Endothelial cell of umbilical vein (primary cell): ENCODE results near the gene BABAM2. TPM values are rescaled to one million over a fixed set of nuclear protein-coding genes. Genes with fewer than 3 reads are reported as not detected.

Source experiments
- BruUV-seq: library from RNA; stranded (reverse); fragments of 400-500 nt; replicated peaks from 2 replicates; lab custom pipeline; 2021; lab: Mats Ljungman, UMichigan
- CTCF ChIA-PET: fragments of 300-600, 350-600 bp; sonication (Branson Sonifier 250); formaldehyde crosslinking; loops from one replicate; lab custom pipeline; 2021; ENCODE audit warnings: antibody characterized with exemption, inconsistent platforms; lab: Charles Lee
- POLR2A ChIA-PET: fragments of 300-600, 350-600 bp; sonication (Branson Sonifier 250); formaldehyde crosslinking; loops from one replicate; lab custom pipeline; 2021; ENCODE audit warnings: antibody characterized with exemption, inconsistent platforms; lab: Charles Lee
- DNase-seq: peaks from one replicate; pipeline ENCODE4 v3.0.0-alpha.2; 2011; ENCODE audit warnings: low read depth, low spot score
- FAIRE-seq: peaks from 2 replicates; lab custom pipeline; 2011; peaks lifted over from hg19 to GRCh38; lab: Jason Lieb, UNC
- H2AFZ ChIP-seq: 2 replicates; pipeline ENCODE4 v1.6.0; 2012; ENCODE audit warnings: low read depth, low read length, control low read depth, inconsistent platforms
- H3K27ac ChIP-seq: 2 replicates; pipeline ENCODE4 v1.5.1; 2011; ENCODE audit warnings: low read depth, mild to moderate bottlenecking, control low read depth, low read length, moderate library complexity; ENCODE audit not compliant: insufficient read depth
- H3K27me3 ChIP-seq, 2 experiments: 2 replicates each; pipeline versions ENCODE4 v1.6.0 to v1.6.1; 2011; ENCODE audit warnings: low read length in 2 of 2, mixed read lengths in 1 of 2; ENCODE audit not compliant: control insufficient read depth in 2 of 2, insufficient read depth in 2 of 2
- H3K36me3 ChIP-seq, 2 experiments: 2 replicates in 1 of 2; 3 replicates in 1 of 2; pipeline ENCODE4 v1.5.1; 2011; ENCODE audit warnings: low read length in 2 of 2, mild to moderate bottlenecking in 1 of 2, moderate library complexity in 1 of 2; ENCODE audit not compliant: control insufficient read depth in 2 of 2, insufficient read depth in 2 of 2; ENCODE audit errors: extremely low read depth in 1 of 2
- H3K4me1 ChIP-seq: 3 replicates; pipeline ENCODE4 v1.5.1; 2011; ENCODE audit warnings: mild to moderate bottlenecking, low read length; ENCODE audit not compliant: control insufficient read depth, insufficient read depth; ENCODE audit errors: extremely low read depth
- H3K4me2 ChIP-seq: 2 replicates; pipeline ENCODE4 v1.6.1; 2011; ENCODE audit warnings: low read length, control low read depth, mixed read lengths; ENCODE audit not compliant: insufficient read depth
- H3K4me3 ChIP-seq, 3 experiments: fragments of 200-600 bp in 1 of 3; sonication (generic), shearing (Covaris generic) in 1 of 3; replicated peaks in 1 of 3; 2 replicates each; pipeline ENCODE4 v1.5.1; 2011 to 2016; ENCODE audit warnings: control low read depth in 3 of 3, low read length in 3 of 3, mild to moderate bottlenecking in 2 of 3, inconsistent platforms in 1 of 3, low read depth in 1 of 3, moderate library complexity in 1 of 3; ENCODE audit not compliant: insufficient read depth in 1 of 3
- H3K79me2 ChIP-seq: 2 replicates; pipeline ENCODE4 v1.6.0; 2012; ENCODE audit warnings: low read length, inconsistent platforms; ENCODE audit not compliant: control insufficient read depth, insufficient read depth
- H3K9ac ChIP-seq: replicated peaks from 2 replicates; pipeline ENCODE3; 2011; ENCODE audit warnings: low read length, control low read depth; ENCODE audit not compliant: insufficient read depth; ENCODE audit errors: extremely low read depth
- H3K9me1 ChIP-seq: replicated peaks from 3 replicates; pipeline ENCODE4 v1.6.0; 2011; ENCODE audit warnings: mild to moderate bottlenecking, low read length; ENCODE audit not compliant: control insufficient read depth, insufficient read depth; ENCODE audit errors: extremely low read depth
- H3K9me3 ChIP-seq: replicated peaks from 2 replicates; pipeline ENCODE4 v1.5.1; 2012; ENCODE audit warnings: low read length, inconsistent platforms; ENCODE audit not compliant: control insufficient read depth, insufficient read depth
- H4K20me1 ChIP-seq: replicated peaks from 2 replicates; pipeline ENCODE3; 2011; ENCODE audit warnings: mild to moderate bottlenecking, low read length; ENCODE audit not compliant: control insufficient read depth, insufficient read depth; ENCODE audit errors: extremely low read depth
- EZH2 ChIP-seq: IDR thresholded peaks from 2 replicates; pipeline ENCODE4 v1.6.1; 2012; ENCODE audit warnings: borderline replicate concordance, low read depth, mild to moderate bottlenecking, moderate library complexity, low read length, inconsistent platforms; ENCODE audit not compliant: severe bottlenecking
- FOS ChIP-seq: IDR thresholded peaks from 2 replicates; pipeline ENCODE4 v1.6.1; 2011; ENCODE audit warnings: mild to moderate bottlenecking, low read length, moderate library complexity, borderline replicate concordance; ENCODE audit not compliant: insufficient read depth
- GATA2 ChIP-seq: IDR thresholded peaks from 2 replicates; pipeline ENCODE4 v1.7.0; 2011; ENCODE audit warnings: low read depth, mild to moderate bottlenecking, moderate library complexity, mixed read lengths, low read length; ENCODE audit not compliant: insufficient read length, insufficient read depth
- JUN ChIP-seq: IDR thresholded peaks from 2 replicates; pipeline ENCODE4 v1.6.1; 2011; ENCODE audit warnings: borderline replicate concordance, low read depth; ENCODE audit not compliant: insufficient read length, insufficient read depth
- MYC ChIP-seq: IDR thresholded peaks from one replicate; pipeline ENCODE4 v1.6.1; 2011; ENCODE audit warnings: mild to moderate bottlenecking, low read depth, low read length
- POLR2A ChIP-seq: IDR thresholded peaks from 2 replicates; pipeline ENCODE4 v1.6.1; 2012; ENCODE audit warnings: low read depth, mild to moderate bottlenecking, control low read depth, low read length
- POLR2AphosphoS5 ChIP-seq: IDR thresholded peaks from 2 replicates; pipeline ENCODE4 v1.6.1; 2012; ENCODE audit warnings: low read depth, mild to moderate bottlenecking, control low read depth, low read length, moderate library complexity; ENCODE audit not compliant: insufficient read depth
- dilution Hi-C: fragments of 300-500 bp; cut with MboI; formaldehyde crosslinking; loops from one replicate; pipeline ENCODE4 v1.15.0; 2019; ENCODE audit warnings: low sequenced_read_pairs; ENCODE audit not compliant: extremely low pct_ligation_motif_present
- intact Hi-C: fragments of 100-400 bp; cut with micrococcal nuclease; formaldehyde crosslinking; loops from one replicate; pipeline ENCODE4 v1.10.0; 2022
- polyA plus RNA-seq, 4 experiments: library from polyadenylated mRNA; depleted of rRNA in 3 of 4; stranded (reverse) in 3 of 4; unstranded in 1 of 4; fragments of >200 nt; gene quantifications; 2 replicates each; pipeline versions ENCODE4 v1.2.1 to v1.2.3, GENCODE V29; 2011 to 2012; ENCODE audit warnings: missing spikeins in 1 of 4
- total RNA-seq: library from RNA; stranded (reverse); gene quantifications from 2 replicates; pipeline ENCODE4 v1.2.3, GENCODE V29; 2021
- TF ChIP-seq, protein P1 (sequence below): IDR thresholded peaks from 2 replicates; pipeline ENCODE4 v1.6.1; 2011; ENCODE audit not compliant: insufficient read depth, insufficient read length
- TF ChIP-seq, protein P2 (sequence below), 2 donors: IDR thresholded peaks; 1 replicate in 1 of 2; 2 replicates in 1 of 2; pipeline ENCODE4 v1.5.1; 2011; ENCODE audit warnings: low read length in 2 of 2, mild to moderate bottlenecking in 2 of 2, moderate library complexity in 2 of 2, control low read depth in 1 of 2, inconsistent platforms in 1 of 2, low read depth in 1 of 2; ENCODE audit not compliant: insufficient read depth in 1 of 2; ENCODE audit errors: extremely low read depth in 1 of 2

BABAM2 gene
- total and polyA plus RNA-seq, 2 donors (not counting 3 experiments of a cell fraction or from before 2014, with no cell fraction given): 19.9 to 27.6 TPM

DNA sequence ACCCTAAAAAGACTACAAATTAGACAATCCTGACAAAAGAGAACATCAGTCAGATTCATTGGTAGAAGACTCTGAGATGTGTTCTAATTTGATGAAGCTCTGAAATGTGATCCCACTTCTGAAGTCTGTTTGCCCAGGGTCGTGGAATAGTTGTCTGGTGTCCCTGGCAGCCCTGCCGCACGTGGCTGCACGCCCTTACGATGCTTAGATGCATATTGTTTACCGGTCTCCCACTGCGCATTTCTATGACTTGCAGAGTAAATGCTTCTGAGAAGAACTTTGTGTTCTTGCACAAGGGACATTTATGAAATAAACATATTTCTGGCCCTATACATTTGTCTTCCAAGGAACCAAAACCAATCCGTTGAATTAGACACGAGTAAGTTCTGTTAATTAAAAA lies 243.2 kb downstream of the BABAM2 start:
- no TSS peak for BruUV-seq
- FAIRE-seq: no peak
- CTCF ChIA-PET: interaction anchor here (0.9 to 1.2 kb wide), 2 partner anchors 10 to 18 kb away, joined by 3 read pairs; no protein-coding TSS in a partner anchor

More for the DNA sequence above, 243.2 kb downstream of the BABAM2 start:
- H2AFZ ChIP-seq: no peak overlapping the region
- POLR2A ChIA-PET: no interaction called here
- H3K36me3 ChIP-seq: no peaks in the 10 kb centered on the region
- no peak overlapping the region for H3K4me2 ChIP-seq
- no peaks in the 10 kb centered on the region for H3K27me3 ChIP-seq
- peaks cover 3% of the 10 kb centered on the region for H3K4me1 ChIP-seq
- no peak overlapping the region for H3K27ac ChIP-seq
- dilution Hi-C loops: no loop called here
- no peaks in the 10 kb centered on the region for H3K9me3 ChIP-seq
- intact Hi-C loops: no loop called here
- no peaks in the 10 kb centered on the region for H3K79me2 ChIP-seq
- no peaks in the 10 kb centered on the region for H4K20me1 ChIP-seq
- H3K4me3 ChIP-seq: no peak overlapping the region
- no peak overlapping the region for H3K9ac ChIP-seq
- H3K9me1 ChIP-seq: no peaks in the 10 kb centered on the region
- TF ChIP-seq POLR2AphosphoS5: no peak
- TF ChIP-seq, protein P1, sequence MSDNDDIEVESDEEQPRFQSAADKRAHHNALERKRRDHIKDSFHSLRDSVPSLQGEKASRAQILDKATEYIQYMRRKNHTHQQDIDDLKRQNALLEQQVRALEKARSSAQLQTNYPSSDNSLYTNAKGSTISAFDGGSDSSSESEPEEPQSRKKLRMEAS: no peak
- no peak for TF ChIP-seq EZH2
- TF ChIP-seq FOS: no peak
- TF ChIP-seq POLR2A: no peak
- no peak for TF ChIP-seq MYC
- TF ChIP-seq GATA2: no peak
- no peak for TF ChIP-seq JUN
- TF ChIP-seq, protein P2, sequence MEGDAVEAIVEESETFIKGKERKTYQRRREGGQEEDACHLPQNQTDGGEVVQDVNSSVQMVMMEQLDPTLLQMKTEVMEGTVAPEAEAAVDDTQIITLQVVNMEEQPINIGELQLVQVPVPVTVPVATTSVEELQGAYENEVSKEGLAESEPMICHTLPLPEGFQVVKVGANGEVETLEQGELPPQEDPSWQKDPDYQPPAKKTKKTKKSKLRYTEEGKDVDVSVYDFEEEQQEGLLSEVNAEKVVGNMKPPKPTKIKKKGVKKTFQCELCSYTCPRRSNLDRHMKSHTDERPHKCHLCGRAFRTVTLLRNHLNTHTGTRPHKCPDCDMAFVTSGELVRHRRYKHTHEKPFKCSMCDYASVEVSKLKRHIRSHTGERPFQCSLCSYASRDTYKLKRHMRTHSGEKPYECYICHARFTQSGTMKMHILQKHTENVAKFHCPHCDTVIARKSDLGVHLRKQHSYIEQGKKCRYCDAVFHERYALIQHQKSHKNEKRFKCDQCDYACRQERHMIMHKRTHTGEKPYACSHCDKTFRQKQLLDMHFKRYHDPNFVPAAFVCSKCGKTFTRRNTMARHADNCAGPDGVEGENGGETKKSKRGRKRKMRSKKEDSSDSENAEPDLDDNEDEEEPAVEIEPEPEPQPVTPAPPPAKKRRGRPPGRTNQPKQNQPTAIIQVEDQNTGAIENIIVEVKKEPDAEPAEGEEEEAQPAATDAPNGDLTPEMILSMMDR (IDR thresholded peaks at IDR 0.05; ENCODE audit: extremely low read depth in 1 of 2, insufficient read depth in 1 of 2, low read depth in 1 of 2, low read length in 2 of 2): no peak
- no peak for DNase-seq
